Measurements from ENCODE around the gene IP6K1.
"Not testable (repeated sequence)": the region's sequence is repeated elsewhere in the genome, so short reads cannot be mapped to it uniquely, and the experiment has no call there.

The IP6K1 gene

DNA sequence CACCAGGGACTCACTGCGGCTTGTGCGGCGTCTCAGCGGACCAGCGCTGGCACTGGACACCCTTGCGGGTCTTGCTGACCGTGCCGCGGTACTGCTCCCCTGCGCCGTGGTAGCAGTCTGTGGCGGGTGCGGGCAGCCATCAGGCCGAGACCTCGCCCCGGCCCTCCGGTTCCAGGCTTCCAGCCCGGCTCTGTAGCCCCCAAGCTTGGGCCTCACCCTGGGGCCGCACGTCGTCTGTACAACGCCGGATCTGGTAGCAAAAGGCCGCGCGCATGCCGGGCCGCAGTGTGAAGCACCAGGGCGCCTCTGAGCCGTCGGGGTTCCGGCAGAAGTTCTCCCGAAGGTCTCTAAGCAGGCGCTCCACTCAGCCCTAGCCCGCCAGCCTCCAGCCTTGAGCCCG is 100.5 kb downstream of the IP6K1 start:
- H3K9me2 ChIP-seq (ENCODE audit: low read depth, low read length); H3K79me2 ChIP-seq (ENCODE audit: insufficient read depth, low read length); H3K4me2 ChIP-seq (ENCODE audit: low read length); H3F3A ChIP-seq (ENCODE audit: insufficient read depth, low read length); H3K9ac ChIP-seq (ENCODE audit: low read length); H4K20me1 ChIP-seq (ENCODE audit: insufficient read depth, low read length); H3K9me3 ChIP-seq (ENCODE audit: low read length); H2AFZ ChIP-seq (ENCODE audit: low read length); H3K27ac ChIP-seq (ENCODE audit: low read depth, low read length, poor library complexity, severe bottlenecking); H3K4me3 ChIP-seq (ENCODE audit: low read depth, low read length, poor library complexity, severe bottlenecking); H3K27me3 ChIP-seq (ENCODE audit: insufficient read depth, low read length): not testable (repeated sequence)
- Histone ChIP-seq H3K36me3 (ENCODE audit: insufficient read depth, low read length) (peaks cover 31% of the 10 kb centered on the region), H3K4me1 (ENCODE audit: insufficient read depth, low read length, severe bottlenecking) (peaks cover 20% of the 10 kb centered on the region)

DNA sequence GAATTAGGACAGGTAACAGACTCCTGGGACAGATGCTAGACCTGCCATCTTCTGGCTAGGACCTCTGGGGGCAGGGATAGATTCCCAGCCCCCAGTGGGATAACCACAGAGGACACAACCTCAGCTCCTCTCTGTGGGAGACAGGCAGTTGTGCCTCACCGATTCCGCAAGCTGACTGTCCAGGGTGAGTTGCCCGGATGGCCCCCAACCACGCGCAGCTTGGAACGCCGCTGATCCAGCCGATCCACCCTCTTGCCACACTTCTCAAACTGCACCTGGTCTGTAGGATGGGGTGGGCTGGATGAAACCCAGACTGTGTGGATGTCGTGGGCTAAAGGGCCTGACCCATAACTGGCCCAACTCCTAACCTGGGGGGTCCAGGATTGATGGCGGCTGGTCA is 101.2 kb downstream of the IP6K1 start:
- H3K4me3 ChIP-seq (ENCODE audit: low read depth, low read length, poor library complexity, severe bottlenecking) = not testable (repeated sequence)

GRCh38 chr3:49684453-49684852 is 101.9 kb downstream of the IP6K1 start:
- H3K9ac ChIP-seq (ENCODE audit: low read length); H3K4me2 ChIP-seq (ENCODE audit: low read length): not testable (repeated sequence)
- H3K36me3 ChIP-seq (ENCODE audit: insufficient read depth, low read length) = peaks cover 45% of the 10 kb centered on the region

More for the DNA sequence above, 101.2 kb downstream of the IP6K1 start:
- not testable (repeated sequence) for H2AFZ ChIP-seq (ENCODE audit: low read length); H3K27me3 ChIP-seq (ENCODE audit: insufficient read depth, low read length); H3K27ac ChIP-seq (ENCODE audit: low read depth, low read length, poor library complexity, severe bottlenecking); H3K79me2 ChIP-seq (ENCODE audit: insufficient read depth, low read length); H4K20me1 ChIP-seq (ENCODE audit: insufficient read depth, low read length); H3K9me3 ChIP-seq (ENCODE audit: low read length); H3K9me2 ChIP-seq (ENCODE audit: low read depth, low read length); H3K4me2 ChIP-seq (ENCODE audit: low read length); H3F3A ChIP-seq (ENCODE audit: insufficient read depth, low read length); H3K9ac ChIP-seq (ENCODE audit: low read length)
- Histone ChIP-seq H3K36me3 (ENCODE audit: insufficient read depth, low read length) (peaks cover 39% of the 10 kb centered on the region), H3K4me1 (ENCODE audit: insufficient read depth, low read length, severe bottlenecking) (peaks cover 12% of the 10 kb centered on the region)

DNA sequence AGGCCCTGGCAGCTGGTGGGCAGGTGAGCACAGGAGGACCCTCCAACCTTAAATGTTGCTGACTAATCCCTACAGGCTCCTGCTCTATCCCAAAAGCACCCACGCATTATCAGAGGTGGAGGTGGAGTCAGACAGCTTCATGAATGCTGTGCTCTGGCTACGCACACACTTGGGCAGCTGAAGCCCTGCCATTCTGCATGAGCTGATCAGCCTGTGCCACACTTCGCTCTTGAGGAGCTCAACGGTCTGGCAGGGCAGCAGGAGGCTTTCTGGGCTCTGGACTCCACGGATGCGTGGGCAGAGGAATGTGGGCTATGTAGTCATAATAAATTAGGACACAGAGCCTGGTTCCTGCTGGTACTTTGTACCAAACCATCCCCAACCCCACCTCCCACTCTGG is 103.2 kb downstream of the IP6K1 start:
- Histone ChIP-seq H3K9me3 (ENCODE audit: low read length) (no peaks in the 10 kb centered on the region), H3K27me3 (ENCODE audit: insufficient read depth, low read length) (no peaks in the 10 kb centered on the region), H3F3A (ENCODE audit: insufficient read depth, low read length) (no peaks in the 10 kb centered on the region), H3K4me1 (ENCODE audit: insufficient read depth, low read length, severe bottlenecking) (no peaks in the 10 kb centered on the region), H3K4me2 (ENCODE audit: low read length) (no peak overlapping the region), H3K9me2 (ENCODE audit: low read depth, low read length) (no peaks in the 10 kb centered on the region), H3K36me3 (ENCODE audit: insufficient read depth, low read length) (peaks cover 58% of the 10 kb centered on the region), H2AFZ (ENCODE audit: low read length) (no peak overlapping the region), H3K79me2 (ENCODE audit: insufficient read depth, low read length) (no peaks in the 10 kb centered on the region), H3K27ac (ENCODE audit: low read depth, low read length, poor library complexity, severe bottlenecking) (no peak overlapping the region), H4K20me1 (ENCODE audit: insufficient read depth, low read length) (no peaks in the 10 kb centered on the region), H3K9ac (ENCODE audit: low read length) (no peak overlapping the region), H3K4me3 (ENCODE audit: low read depth, low read length, poor library complexity, severe bottlenecking) (no peak overlapping the region)
- TF ChIP-seq EZH2 (IDR thresholded peaks at IDR 0.05; ENCODE audit: borderline replicate concordance, low read length) = no peak
- TF ChIP-seq, protein P1, sequence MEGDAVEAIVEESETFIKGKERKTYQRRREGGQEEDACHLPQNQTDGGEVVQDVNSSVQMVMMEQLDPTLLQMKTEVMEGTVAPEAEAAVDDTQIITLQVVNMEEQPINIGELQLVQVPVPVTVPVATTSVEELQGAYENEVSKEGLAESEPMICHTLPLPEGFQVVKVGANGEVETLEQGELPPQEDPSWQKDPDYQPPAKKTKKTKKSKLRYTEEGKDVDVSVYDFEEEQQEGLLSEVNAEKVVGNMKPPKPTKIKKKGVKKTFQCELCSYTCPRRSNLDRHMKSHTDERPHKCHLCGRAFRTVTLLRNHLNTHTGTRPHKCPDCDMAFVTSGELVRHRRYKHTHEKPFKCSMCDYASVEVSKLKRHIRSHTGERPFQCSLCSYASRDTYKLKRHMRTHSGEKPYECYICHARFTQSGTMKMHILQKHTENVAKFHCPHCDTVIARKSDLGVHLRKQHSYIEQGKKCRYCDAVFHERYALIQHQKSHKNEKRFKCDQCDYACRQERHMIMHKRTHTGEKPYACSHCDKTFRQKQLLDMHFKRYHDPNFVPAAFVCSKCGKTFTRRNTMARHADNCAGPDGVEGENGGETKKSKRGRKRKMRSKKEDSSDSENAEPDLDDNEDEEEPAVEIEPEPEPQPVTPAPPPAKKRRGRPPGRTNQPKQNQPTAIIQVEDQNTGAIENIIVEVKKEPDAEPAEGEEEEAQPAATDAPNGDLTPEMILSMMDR (IDR thresholded peaks at IDR 0.05; ENCODE audit: low read length) = no peak

More at GRCh38 chr3:49684453-49684852, 101.9 kb downstream of the IP6K1 start:
- H3K79me2 ChIP-seq (ENCODE audit: insufficient read depth, low read length); H3K9me3 ChIP-seq (ENCODE audit: low read length); H2AFZ ChIP-seq (ENCODE audit: low read length); H3K4me1 ChIP-seq (ENCODE audit: insufficient read depth, low read length, severe bottlenecking); H4K20me1 ChIP-seq (ENCODE audit: insufficient read depth, low read length); H3K9me2 ChIP-seq (ENCODE audit: low read depth, low read length); H3K27ac ChIP-seq (ENCODE audit: low read depth, low read length, poor library complexity, severe bottlenecking); H3K27me3 ChIP-seq (ENCODE audit: insufficient read depth, low read length); H3F3A ChIP-seq (ENCODE audit: insufficient read depth, low read length); H3K4me3 ChIP-seq (ENCODE audit: low read depth, low read length, poor library complexity, severe bottlenecking): not testable (repeated sequence)

DNA sequence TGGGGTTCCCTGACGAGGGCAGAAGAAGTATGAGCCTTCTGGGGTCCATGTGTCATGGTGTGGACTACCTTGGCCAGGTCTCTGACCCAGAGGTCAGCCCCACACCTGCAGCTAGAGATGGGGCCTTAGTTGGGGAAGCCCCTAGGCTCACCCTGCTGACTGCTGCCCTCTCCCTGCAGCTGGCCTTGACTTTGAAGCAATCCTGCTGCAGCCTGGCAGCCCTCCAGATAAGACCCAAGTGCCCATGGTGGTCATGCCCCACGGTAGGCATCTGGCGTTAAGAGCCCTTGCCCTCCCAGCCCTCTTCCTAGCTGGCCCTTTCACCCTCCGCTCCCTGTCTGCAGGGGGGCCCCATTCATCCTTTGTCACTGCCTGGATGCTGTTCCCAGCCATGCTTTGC is 104.8 kb downstream of the IP6K1 start:
- H4K20me1 ChIP-seq (ENCODE audit: insufficient read depth, low read length) = no peaks in the 10 kb centered on the region
- H3K9me2 ChIP-seq (ENCODE audit: low read depth, low read length) = no peaks in the 10 kb centered on the region
- H3K4me1 ChIP-seq (ENCODE audit: insufficient read depth, low read length, severe bottlenecking) = no peaks in the 10 kb centered on the region
- peaks cover 74% of the 10 kb centered on the region for H3K36me3 ChIP-seq (ENCODE audit: insufficient read depth, low read length)
- H3K27me3 ChIP-seq (ENCODE audit: insufficient read depth, low read length) = no peaks in the 10 kb centered on the region
- H2AFZ ChIP-seq (ENCODE audit: low read length) = no peak overlapping the region
- no peaks in the 10 kb centered on the region for H3K9me3 ChIP-seq (ENCODE audit: low read length)
- no peaks in the 10 kb centered on the region for H3F3A ChIP-seq (ENCODE audit: insufficient read depth, low read length)
- TF ChIP-seq, protein P1 (IDR thresholded peaks at IDR 0.05; ENCODE audit: low read length) = no peak
- no peak for TF ChIP-seq EZH2 (IDR thresholded peaks at IDR 0.05; ENCODE audit: borderline replicate concordance, low read length)
- H3K27ac ChIP-seq (ENCODE audit: low read depth, low read length, poor library complexity, severe bottlenecking) = no peak overlapping the region
- H3K9ac ChIP-seq (ENCODE audit: low read length) = no peak overlapping the region
- no peak overlapping the region for H3K4me3 ChIP-seq (ENCODE audit: low read depth, low read length, poor library complexity, severe bottlenecking)
- H3K4me2 ChIP-seq (ENCODE audit: low read length) = no peak overlapping the region
- H3K79me2 ChIP-seq (ENCODE audit: insufficient read depth, low read length) = no peaks in the 10 kb centered on the region

Measured in OCI-LY1 (cell line).